GM18517 (cell line): Measurements from ENCODE around the gene PYM1.

ENCODE experiments used
- ATAC-seq: cut with Tn5 transposase; IDR thresholded peaks from one replicate; pipeline ENCODE4 v1.9.1; 2021; ENCODE audit warnings: mild to moderate bottlenecking, moderate library complexity; ENCODE audit not compliant: unreplicated experiment

The PYM1 gene

GRCh38 chr12:55927588-55928502 is at the start of gene PYM1:
PYM1 (minus strand) TSS chr12:55927894; CDS start chr12:55927761, 133 bp downstream.
- peak; percentile 47 for ATAC-seq

- ATAC-seq = peak; percentile 5
Measured at GRCh38 chr12:55974308-55974730, 46.6 kb upstream of the PYM1 start.

GRCh38 chr12:55973599-55974307 is 46.1 kb upstream of the PYM1 start, which contains the start of gene RAB5B:
RAB5B (plus strand) TSS chr12:55974078; CDS start chr12:55986961, 12,883 bp downstream.
- ATAC-seq = peak; percentile 94

- ATAC-seq = no peak
Measured at GRCh38 chr12:55972911-55973598, 45.4 kb upstream of the PYM1 start.

GRCh38 chr12:55972456-55972855 is 44.8 kb upstream of the PYM1 start:
- ATAC-seq = no peak

GRCh38 chr12:55972042-55972441 is 44.3 kb upstream of the PYM1 start:
- ATAC-seq = no peak

- no peak for ATAC-seq
Measured at GRCh38 chr12:55970775-55971174, 43.1 kb upstream of the PYM1 start.

- ATAC-seq = no peak
Measured at GRCh38 chr12:55969356-55969755, 41.7 kb upstream of the PYM1 start.

- peak; percentile 88 for ATAC-seq
Measured at GRCh38 chr12:55966408-55967281, 39.0 kb upstream of the PYM1 start, which contains the start of gene CDK2. CDK2 (plus strand) TSS chr12:55966830; CDS start chr12:55967009, 179 bp downstream.

- ATAC-seq = no peak
Measured at GRCh38 chr12:55965941-55966407, 38.3 kb upstream of the PYM1 start, which contains the start of gene PMEL. PMEL (minus strand) TSS chr12:55966042; CDS start chr12:55966011, 31 bp downstream.

- no peak for ATAC-seq
Measured at GRCh38 chr12:55965240-55965639, 37.5 kb upstream of the PYM1 start.

- no peak for ATAC-seq
Measured at GRCh38 chr12:55963760-55964159, 36.1 kb upstream of the PYM1 start.

GRCh38 chr12:55957106-55957859 is 29.6 kb upstream of the PYM1 start:
- no peak for ATAC-seq

- ATAC-seq = no peak
Measured at GRCh38 chr12:55955800-55956508, 28.3 kb upstream of the PYM1 start.

- ATAC-seq = no peak
Measured at GRCh38 chr12:55955344-55955743, 27.6 kb upstream of the PYM1 start.

GRCh38 chr12:55946553-55946952 is 18.9 kb upstream of the PYM1 start:
- ATAC-seq = no peak

GRCh38 chr12:55942577-55943136 is 15.0 kb upstream of the PYM1 start:
- no peak for ATAC-seq

GRCh38 chr12:55942055-55942454 is 14.4 kb upstream of the PYM1 start:
- ATAC-seq = no peak
